B cell (primary cell): Measurements from ENCODE around the gene MYO18A.

ENCODE experiments used
- CTCF ChIP-seq: fragments of 200-600 bp; IDR thresholded peaks from one replicate; pipeline ENCODE4 v1.8.0; 2022; ENCODE audit warnings: antibody characterized with exemption, mild to moderate bottlenecking
- EZH2 ChIP-seq: IDR thresholded peaks from 2 replicates; pipeline ENCODE4 v1.6.1; 2012; ENCODE audit warnings: borderline replicate concordance, low read depth, mild to moderate bottlenecking, moderate library complexity, low read length; ENCODE audit not compliant: insufficient read depth, poor library complexity, severe bottlenecking

- no peak for TF ChIP-seq CTCF
- no peak for TF ChIP-seq EZH2
Measured at GRCh38 chr17:29113334-29113733, 66.9 kb downstream of the MYO18A start.
